Measurements from ENCODE around the gene AKR1B15. TPM values are rescaled to one million over a fixed set of nuclear protein-coding genes. Genes with fewer than 3 reads are reported as not detected.

The AKR1B15 gene
- polyA plus RNA-seq, 3 donors: not detected

DNA sequence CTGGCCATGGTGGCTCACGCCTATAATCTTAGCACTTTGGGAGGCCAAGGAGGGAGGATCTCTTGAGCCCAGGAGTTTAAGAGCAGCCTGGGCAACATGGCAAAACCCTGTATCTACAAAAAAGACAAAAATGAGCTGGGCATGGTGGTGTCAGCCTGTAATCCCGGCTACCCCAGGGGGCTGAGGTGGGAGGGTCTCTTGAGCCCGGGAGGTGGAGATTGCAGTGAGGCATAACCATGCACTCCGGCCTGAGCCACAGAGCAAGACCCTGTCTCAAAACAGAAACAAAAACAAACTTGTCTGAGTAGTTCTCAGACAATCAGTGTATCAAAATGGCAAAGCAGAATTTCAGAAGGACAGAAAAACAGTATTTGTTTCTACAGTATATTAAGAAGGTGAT, 52.5 kb downstream of the AKR1B15 start:
- no peak overlapping the region for H3K4me3 ChIP-seq (replicated peaks in 1 of 3; ENCODE audit: low read depth in 2 of 3, low read length in 3 of 3)
- H3K9me3 ChIP-seq (replicated peaks in 1 of 2; ENCODE audit: control insufficient read depth in 1 of 2, insufficient read depth in 1 of 2, low read length in 2 of 2): no peaks in the 10 kb centered on the region
- H3K4me1 ChIP-seq (ENCODE audit: control insufficient read depth in 1 of 2, insufficient read depth in 2 of 2, low read length in 2 of 2): peaks cover 19 to 23% of the 10 kb centered on the region in 2 donors
- peaks cover 0 to 14% (median 6%) of the 10 kb centered on the region in 7 donors for H3K9me3 Mint-ChIP-seq
- no peaks in the 10 kb centered on the region for H3K79me2 ChIP-seq (ENCODE audit: insufficient read depth, low read length)
- H3K9ac ChIP-seq (ENCODE audit: insufficient read depth, low read length, poor library complexity, severe bottlenecking): no peak overlapping the region
- DNase-seq: no peak
- H3K4me3 Mint-ChIP-seq: no peak overlapping the region
- peak overlapping the region; percentile 22 for H2AFZ ChIP-seq (ENCODE audit: insufficient read depth, low read depth, low read length, poor library complexity, severe bottlenecking)
- H3K27me3 ChIP-seq (ENCODE audit: control insufficient read depth in 2 of 2, insufficient read depth in 2 of 2, low read length in 2 of 2): no peaks in the 10 kb centered on the region
- peaks cover 26% of the 10 kb centered on the region for H3K4me1 Mint-ChIP-seq
- no peaks in the 10 kb centered on the region for H3K36me3 ChIP-seq (replicated peaks in 1 of 2; ENCODE audit: control insufficient read depth in 1 of 2, insufficient read depth in 2 of 2, low read length in 2 of 2)
- no peaks in the 10 kb centered on the region for H3K36me3 Mint-ChIP-seq
- TF ChIP-seq, protein P1, sequence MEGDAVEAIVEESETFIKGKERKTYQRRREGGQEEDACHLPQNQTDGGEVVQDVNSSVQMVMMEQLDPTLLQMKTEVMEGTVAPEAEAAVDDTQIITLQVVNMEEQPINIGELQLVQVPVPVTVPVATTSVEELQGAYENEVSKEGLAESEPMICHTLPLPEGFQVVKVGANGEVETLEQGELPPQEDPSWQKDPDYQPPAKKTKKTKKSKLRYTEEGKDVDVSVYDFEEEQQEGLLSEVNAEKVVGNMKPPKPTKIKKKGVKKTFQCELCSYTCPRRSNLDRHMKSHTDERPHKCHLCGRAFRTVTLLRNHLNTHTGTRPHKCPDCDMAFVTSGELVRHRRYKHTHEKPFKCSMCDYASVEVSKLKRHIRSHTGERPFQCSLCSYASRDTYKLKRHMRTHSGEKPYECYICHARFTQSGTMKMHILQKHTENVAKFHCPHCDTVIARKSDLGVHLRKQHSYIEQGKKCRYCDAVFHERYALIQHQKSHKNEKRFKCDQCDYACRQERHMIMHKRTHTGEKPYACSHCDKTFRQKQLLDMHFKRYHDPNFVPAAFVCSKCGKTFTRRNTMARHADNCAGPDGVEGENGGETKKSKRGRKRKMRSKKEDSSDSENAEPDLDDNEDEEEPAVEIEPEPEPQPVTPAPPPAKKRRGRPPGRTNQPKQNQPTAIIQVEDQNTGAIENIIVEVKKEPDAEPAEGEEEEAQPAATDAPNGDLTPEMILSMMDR (IDR thresholded peaks at IDR 0.05): no peak
- peak overlapping the region in 3 of 7 donors; percentile 25 to 78 (median 57) for H3K27ac Mint-ChIP-seq
- H3K27ac ChIP-seq (ENCODE audit: low read depth in 1 of 2, low read length in 2 of 2): peak overlapping the region; percentile 53 to 70
- no peak overlapping the region for H3K4me2 ChIP-seq (replicated peaks; ENCODE audit: extremely low read depth, low read length, poor library complexity, severe bottlenecking)
- no peaks in the 10 kb centered on the region for H4K20me1 ChIP-seq (ENCODE audit: insufficient read depth, low read length)
- WGBS (ENCODE audit: insufficient coverage): 100% methylated on average over 1 of the region's 4 CpGs
- intact Hi-C loops (cut with micrococcal nuclease): loop anchor here in 1 of 2 donors (10.0 kb wide), 1 partner anchor 167 kb away; no protein-coding TSS in a partner anchor
- H3K27me3 Mint-ChIP-seq (ENCODE audit: low read depth in 3 of 3): peaks cover 0 to 7% (median 1%) of the 10 kb centered on the region in 3 donors

DNA sequence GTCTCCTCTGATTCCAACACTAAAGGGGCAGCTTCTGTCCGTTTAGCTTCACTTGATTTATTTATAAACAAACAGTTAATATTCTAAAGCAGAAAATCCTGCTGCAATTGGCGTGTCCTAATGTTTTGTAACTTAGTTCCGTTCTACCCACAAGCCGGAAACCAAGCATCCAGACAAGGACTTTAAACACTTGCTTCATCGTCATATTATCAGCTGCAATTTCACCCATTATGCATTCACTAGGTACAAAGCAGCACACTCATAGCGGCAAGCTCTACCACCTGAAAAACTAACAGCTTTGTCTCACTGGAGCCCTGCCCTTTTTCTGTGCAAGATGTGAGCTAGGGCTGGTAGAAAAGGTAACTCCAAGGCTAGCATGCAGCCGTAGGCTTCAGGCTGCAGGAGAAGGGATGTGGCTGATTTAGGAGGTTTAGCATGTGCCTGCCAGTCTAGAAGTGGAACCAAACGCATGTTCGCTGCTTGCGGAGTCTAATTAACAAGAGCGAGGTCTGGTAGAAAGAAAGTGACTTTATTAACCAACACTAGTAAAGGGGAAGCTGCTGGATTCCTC, 54.1 kb downstream of the AKR1B15 start:
- Histone ChIP-seq H3K4me3 (replicated peaks in 1 of 3; ENCODE audit: low read depth in 2 of 3, low read length in 3 of 3) (peak overlapping the region in 2 of 3 experiments; percentile 4 to 57), H3K4me2 (replicated peaks; ENCODE audit: extremely low read depth, low read length, poor library complexity, severe bottlenecking) (peak overlapping the region; percentile 70), H3K27ac (ENCODE audit: low read depth in 1 of 2, low read length in 2 of 2) (peak overlapping the region; percentile 44 to 70), H3K9ac (ENCODE audit: insufficient read depth, low read length, poor library complexity, severe bottlenecking) (peak overlapping the region; percentile 5), H2AFZ (ENCODE audit: insufficient read depth, low read depth, low read length, poor library complexity, severe bottlenecking) (no peak overlapping the region), H3K79me2 (ENCODE audit: insufficient read depth, low read length) (no peaks in the 10 kb centered on the region), H3K36me3 (replicated peaks in 1 of 2; ENCODE audit: control insufficient read depth in 1 of 2, insufficient read depth in 2 of 2, low read length in 2 of 2) (no peaks in the 10 kb centered on the region), H3K9me3 (replicated peaks in 1 of 2; ENCODE audit: control insufficient read depth in 1 of 2, insufficient read depth in 1 of 2, low read length in 2 of 2) (no peaks in the 10 kb centered on the region), H4K20me1 (ENCODE audit: insufficient read depth, low read length) (no peaks in the 10 kb centered on the region), H3K27me3 (ENCODE audit: control insufficient read depth in 2 of 2, insufficient read depth in 2 of 2, low read length in 2 of 2) (no peaks in the 10 kb centered on the region), H3K4me1 (ENCODE audit: control insufficient read depth in 1 of 2, insufficient read depth in 2 of 2, low read length in 2 of 2) (peaks cover 19 to 23% of the 10 kb centered on the region in 2 donors)
- WGBS (ENCODE audit: insufficient coverage): 39% methylated on average over 5 of the region's 11 CpGs
- peak overlapping the region; percentile 42 to 93 (median 82) for H3K27ac Mint-ChIP-seq
- TF ChIP-seq, protein P1 (IDR thresholded peaks at IDR 0.05): no peak
- DNase-seq: peak; percentile 23 to 63 (median 39)
- peak overlapping the region; percentile 61 to 84 for H3K4me3 Mint-ChIP-seq
- peaks cover 0 to 11% (median 1%) of the 10 kb centered on the region in 3 donors for H3K27me3 Mint-ChIP-seq (ENCODE audit: low read depth in 3 of 3)
- no peaks in the 10 kb centered on the region for H3K36me3 Mint-ChIP-seq
- H3K9me3 Mint-ChIP-seq: peaks cover 0 to 6% (median 3%) of the 10 kb centered on the region in 7 donors
- intact Hi-C loops (cut with micrococcal nuclease): loop anchor here in 1 of 2 donors (10.0 kb wide), 1 partner anchor 168 kb away; no protein-coding TSS in a partner anchor
- H3K4me1 Mint-ChIP-seq: peaks cover 29% of the 10 kb centered on the region

Measured in CD14-positive monocyte (primary cell).